NCI-H2196 treated with DMSO at 0.1 percent for 48 hours (cell line): ENCODE measurements around the gene UPF2.

Experiments used
- DNase-seq: peaks from one replicate; lab custom pipeline; 2025; ENCODE audit not compliant: unreplicated experiment; lab: John Stamatoyannopoulos, UW

Gene UPF2

DNA sequence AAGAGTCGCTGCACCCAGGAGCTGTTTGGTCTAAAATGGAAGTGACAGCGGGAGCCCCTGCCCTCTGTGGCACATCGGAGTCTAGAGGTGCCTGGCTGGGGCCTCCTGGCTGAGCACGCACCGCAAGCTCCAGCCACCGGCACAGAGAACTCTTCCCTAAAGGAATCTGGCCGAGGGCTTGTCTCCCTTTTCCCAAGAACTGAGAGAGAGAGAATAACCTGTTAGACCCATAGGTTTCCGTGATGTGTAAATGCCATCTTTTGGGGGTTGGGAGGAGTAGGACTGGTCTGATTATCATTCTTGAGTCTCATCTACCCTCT, 172.2 kb downstream of the UPF2 start:
- DNase-seq = no peak
